Uterus (tissue), 2 donors: ENCODE results near the gene SMARCD2.
"Not testable (repeated sequence)": the region's sequence is repeated elsewhere in the genome, so short reads cannot be mapped to it uniquely, and the experiment has no call there.

Source experiments
- CTCF ChIP-seq, 4 experiments: fragments of 200-600 bp in 2 of 4; fragments of 450-650 bp in 2 of 4; sonication (generic) in 2 of 4; IDR thresholded peaks; one replicate each; pipeline ENCODE4 v1.5.1; 2016 to 2019; ENCODE audit warnings: antibody characterized with exemption in 4 of 4, mild to moderate bottlenecking in 2 of 4, moderate library complexity in 1 of 4
- POLR2A ChIP-seq, 2 donors: fragments of 450-650 bp; IDR thresholded peaks; one replicate each; pipeline ENCODE4 v1.6.1; 2016; ENCODE audit warnings: antibody characterized with exemption in 2 of 2, mild to moderate bottlenecking in 1 of 2, moderate library complexity in 1 of 2

GRCh38 chr17:63869491-63870291 lies 27.2 kb upstream of the SMARCD2 start:
- TF ChIP-seq CTCF, POLR2A (IDR thresholded peaks at IDR 0.05): not testable (repeated sequence)
